Lung (tissue), 16 donors: ENCODE results near the gene ADGRG6. TPM values are rescaled to one million over a fixed set of nuclear protein-coding genes. Genes with fewer than 3 reads are reported as not detected.

Experiments used
- ATAC-seq: fragments of 200-7000 bp; cut with Tn5 transposase; one replicate; pipeline ENCODE4 v1.9.1; 2020; ENCODE audit warnings: moderate number of reproducible peaks; ENCODE audit not compliant: insufficient read depth, low FRiP score
- DNase-seq, 3 donors: peaks; one replicate each; pipeline ENCODE4 v3.0.0-alpha.2; 2013 to 2017
- H3K27ac ChIP-seq, 2 donors: one replicate each; pipeline ENCODE4 v1.5.1; 2013; ENCODE audit warnings: mild to moderate bottlenecking in 2 of 2, moderate library complexity in 2 of 2, control low read depth in 1 of 2, inconsistent platforms in 1 of 2, low read depth in 1 of 2, low read length in 1 of 2
- H3K27me3 ChIP-seq, 3 donors: one replicate each; pipeline ENCODE4 v1.5.1; 2013; ENCODE audit warnings: low read length in 2 of 3; ENCODE audit not compliant: control insufficient read depth in 3 of 3, insufficient read depth in 3 of 3
- H3K36me3 ChIP-seq, 4 donors: one replicate each; pipeline ENCODE4 v1.5.1; 2013; ENCODE audit warnings: low read length in 4 of 4, mild to moderate bottlenecking in 1 of 4, moderate library complexity in 1 of 4; ENCODE audit not compliant: control insufficient read depth in 4 of 4, insufficient read depth in 4 of 4
- H3K4me1 ChIP-seq, 5 donors: one replicate each; pipeline ENCODE4 v1.5.1; 2013; ENCODE audit warnings: low read length in 5 of 5, mild to moderate bottlenecking in 2 of 5, moderate library complexity in 1 of 5; ENCODE audit not compliant: control insufficient read depth in 5 of 5, insufficient read depth in 5 of 5
- H3K4me3 ChIP-seq: one replicate; pipeline ENCODE4 v1.5.1; 2013; ENCODE audit warnings: mild to moderate bottlenecking, control low read depth, moderate library complexity
- H3K9ac ChIP-seq, 2 donors: one replicate each; pipeline ENCODE4 v1.5.1; 2013; ENCODE audit warnings: low read length in 2 of 2, control low read depth in 1 of 2; ENCODE audit not compliant: insufficient read depth in 1 of 2
- H3K9me3 ChIP-seq, 4 donors: one replicate each; pipeline ENCODE4 v1.5.1; 2013; ENCODE audit warnings: low read length in 3 of 4, mild to moderate bottlenecking in 1 of 4, moderate library complexity in 1 of 4; ENCODE audit not compliant: control insufficient read depth in 4 of 4, insufficient read depth in 3 of 4
- CTCF ChIP-seq: IDR thresholded peaks from 2 replicates; pipeline ENCODE4 v1.5.1; 2012; ENCODE audit warnings: mild to moderate bottlenecking; ENCODE audit errors: control extremely low read depth, extremely low read depth
- WGBS, 2 donors: extraction: QIAGEN DNeasy Blood & Tissue Kit; methylation state at CpG; one replicate each; pipeline ENCODE4 v1.1.7; 2013; 5-methylcytosine and 5-hydroxymethylcytosine counted together
- long read RNA-seq, 5 donors: transcript quantifications; one replicate each; lab custom pipeline, GENCODE V29; 2026
- polyA plus RNA-seq, 2 donors: library from polyadenylated mRNA; stranded (reverse); fragments of 200-250 nt; gene quantifications; one replicate each; pipeline ENCODE4 v1.2.1, GENCODE V29; 2013
- total RNA-seq, 2 donors: library from RNA; depleted of rRNA in 1 of 2; stranded (reverse); fragments of >200 nt in 1 of 2; gene quantifications; one replicate each; pipeline ENCODE4 v1.2.1, GENCODE V29; 2014 to 2021
- donor health status: control.
- donor health status: control.
- donor health status: Bipolar disorder and iron deficiency.
- donor health status: healthy.
- donor health status: DM: yes; HTN: yes; CAD: no.

Gene ADGRG6
- total RNA-seq (100 to 1,000 TPM in 1 of 2 donors, 10 to 100 TPM in 1; 18.4 to 177 TPM), polyA plus RNA-seq (1 to 10 TPM; 6.4 to 7.4 TPM)
- long read RNA-seq, donor 1, full-length matches to known transcripts: 20 of 54 reads
- long read RNA-seq, donor 1, partial matches to known transcripts: 34 of 54 reads
- long read RNA-seq, donor 1, other reads (novel, unspliced or antisense): 0 of 54 reads
- long read RNA-seq, donor 2, partial matches to known transcripts: 23 of 29 reads
- long read RNA-seq, donor 2, other reads (novel, unspliced or antisense): 0 of 29 reads
- long read RNA-seq, donor 3, full-length matches to known transcripts: 7 of 28 reads
- long read RNA-seq, donor 3, partial matches to known transcripts: 21 of 28 reads
- long read RNA-seq, donor 3, other reads (novel, unspliced or antisense): 0 of 28 reads
- long read RNA-seq, donor 4, full-length matches to known transcripts: 12 of 27 reads
- long read RNA-seq, donor 4, partial matches to known transcripts: 15 of 27 reads
- long read RNA-seq, donor 4, other reads (novel, unspliced or antisense): 0 of 27 reads
- long read RNA-seq, donor 5, full-length matches to known transcripts: 14 of 61 reads
- long read RNA-seq, donor 5, partial matches to known transcripts: 47 of 61 reads
- long read RNA-seq, donor 5, other reads (novel, unspliced or antisense): 0 of 61 reads

- Histone ChIP-seq H3K36me3 (peaks cover 0 to 3% (median 0%) of the 10 kb centered on the region in 4 donors), H3K27ac (peak within 1 kb of the TSS in 1 of 2 donors; percentile 54), H3K4me1 (peaks cover 0 to 29% (median 7%) of the 10 kb centered on the region in 5 donors), H3K9ac (peak within 1 kb of the TSS; percentile 73 to 85), H3K27me3 (no peaks in the 10 kb centered on the region), H3K9me3 (no peaks in the 10 kb centered on the region), H3K4me3 (peak within 1 kb of the TSS; percentile 58)
- no peak for TF ChIP-seq CTCF
- peak; percentile 73 to 84 (median 79) for DNase-seq
- ATAC-seq: peak; percentile 84
- WGBS, 2 donors: 0 to 1% methylated on average over 41 to 69 of the region's 69 CpGs
Measured at GRCh38 chr6:142301651-142302391, at the start of gene ADGRG6. Gene ADGRG6, plus strand, starts transcription at chr6:142302007. Its CDS starts 323 bp downstream, at chr6:142302330.

- ATAC-seq (no peak), DNase-seq (no peak)
- 86 to 91% methylated on average over 6 of the region's 6 CpGs for WGBS, 2 donors
- H3K27ac ChIP-seq: no peak overlapping the region
- H3K9ac ChIP-seq: no peak overlapping the region
- no peaks in the 10 kb centered on the region for H3K9me3 ChIP-seq
- no peak overlapping the region for H3K4me3 ChIP-seq
- no peaks in the 10 kb centered on the region for H3K36me3 ChIP-seq
- H3K4me1 ChIP-seq: no peaks in the 10 kb centered on the region
- no peaks in the 10 kb centered on the region for H3K27me3 ChIP-seq
- TF ChIP-seq CTCF: no peak
Measured at GRCh38 chr6:142254513-142254912, 47.3 kb upstream of the ADGRG6 start.

- DNase-seq: no peak
- no peak for ATAC-seq
- Histone ChIP-seq H3K27ac (no peak overlapping the region), H3K27me3 (no peaks in the 10 kb centered on the region), H3K4me1 (no peaks in the 10 kb centered on the region), H3K9ac (no peak overlapping the region), H3K4me3 (no peak overlapping the region), H3K9me3 (no peaks in the 10 kb centered on the region), H3K36me3 (no peaks in the 10 kb centered on the region)
- TF ChIP-seq CTCF: no peak
- 12 to 21% methylated on average over 2 of the region's 2 CpGs for WGBS, 2 donors
Measured at GRCh38 chr6:142255785-142256184, 46.0 kb upstream of the ADGRG6 start.
